SU-DHL-6 (cell line): Measurements from ENCODE around the gene PHLDB2.

Source experiments
- EZH2phosphoT487 ChIP-seq: fragments of 200-600 bp; sonication (generic), shearing (Covaris generic); conservative IDR thresholded peaks from 2 replicates; pipeline ENCODE4 v1.6.1; 2018; ENCODE audit warnings: mild to moderate bottlenecking, antibody characterized with exemption, low read length, moderate library complexity, mixed read lengths
- TF ChIP-seq, protein P1 (sequence below): fragments of 200-600 bp; sonication (generic); IDR thresholded peaks from one replicate; pipeline ENCODE4 v1.5.1; 2017; ENCODE audit warnings: antibody characterized with exemption, mild to moderate bottlenecking, low read length, moderate library complexity; ENCODE audit not compliant: insufficient read depth, poor library complexity, severe bottlenecking

DNA sequence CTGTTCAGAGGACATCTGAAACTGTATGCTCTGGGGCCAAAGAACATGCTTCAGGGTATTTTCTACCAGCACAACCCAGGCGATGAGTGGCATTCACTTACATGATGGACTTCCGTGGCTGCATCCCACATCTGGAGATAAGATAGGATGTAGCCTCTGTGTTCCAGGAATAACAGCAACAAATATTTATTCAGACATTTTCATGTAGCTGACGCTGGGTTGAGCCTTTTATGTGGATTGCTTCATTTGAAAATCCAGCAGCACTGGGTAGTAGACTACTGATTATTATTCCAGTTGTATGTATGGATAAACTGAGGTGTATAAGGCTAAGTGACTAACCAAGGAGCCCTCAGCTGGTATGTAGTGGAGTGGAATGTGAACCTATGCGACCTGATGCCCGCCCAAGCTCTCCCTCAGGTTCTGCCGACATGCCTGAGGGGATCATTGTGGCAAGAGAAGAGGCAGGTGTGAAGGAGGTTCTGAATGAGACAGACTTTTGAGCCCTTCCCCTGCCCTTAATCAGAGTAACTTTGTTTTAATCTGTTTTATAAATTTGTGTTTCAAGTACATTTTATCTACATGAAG is 93.9 kb downstream of the PHLDB2 start:
- TF ChIP-seq, protein P1, sequence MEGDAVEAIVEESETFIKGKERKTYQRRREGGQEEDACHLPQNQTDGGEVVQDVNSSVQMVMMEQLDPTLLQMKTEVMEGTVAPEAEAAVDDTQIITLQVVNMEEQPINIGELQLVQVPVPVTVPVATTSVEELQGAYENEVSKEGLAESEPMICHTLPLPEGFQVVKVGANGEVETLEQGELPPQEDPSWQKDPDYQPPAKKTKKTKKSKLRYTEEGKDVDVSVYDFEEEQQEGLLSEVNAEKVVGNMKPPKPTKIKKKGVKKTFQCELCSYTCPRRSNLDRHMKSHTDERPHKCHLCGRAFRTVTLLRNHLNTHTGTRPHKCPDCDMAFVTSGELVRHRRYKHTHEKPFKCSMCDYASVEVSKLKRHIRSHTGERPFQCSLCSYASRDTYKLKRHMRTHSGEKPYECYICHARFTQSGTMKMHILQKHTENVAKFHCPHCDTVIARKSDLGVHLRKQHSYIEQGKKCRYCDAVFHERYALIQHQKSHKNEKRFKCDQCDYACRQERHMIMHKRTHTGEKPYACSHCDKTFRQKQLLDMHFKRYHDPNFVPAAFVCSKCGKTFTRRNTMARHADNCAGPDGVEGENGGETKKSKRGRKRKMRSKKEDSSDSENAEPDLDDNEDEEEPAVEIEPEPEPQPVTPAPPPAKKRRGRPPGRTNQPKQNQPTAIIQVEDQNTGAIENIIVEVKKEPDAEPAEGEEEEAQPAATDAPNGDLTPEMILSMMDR, result no peak
- no peak for TF ChIP-seq EZH2phosphoT487
